ENCODE data around the gene LRBA. TPM values are rescaled to one million over a fixed set of nuclear protein-coding genes. Genes with fewer than 3 reads are reported as not detected.
A peak's percentile ranks its signal among the peaks of the same experiment; 100 is the strongest.

LRBA gene
- polyA plus RNA-seq, 3 donors, result 64.0 to 70.1 (median 67.0) TPM

DNA sequence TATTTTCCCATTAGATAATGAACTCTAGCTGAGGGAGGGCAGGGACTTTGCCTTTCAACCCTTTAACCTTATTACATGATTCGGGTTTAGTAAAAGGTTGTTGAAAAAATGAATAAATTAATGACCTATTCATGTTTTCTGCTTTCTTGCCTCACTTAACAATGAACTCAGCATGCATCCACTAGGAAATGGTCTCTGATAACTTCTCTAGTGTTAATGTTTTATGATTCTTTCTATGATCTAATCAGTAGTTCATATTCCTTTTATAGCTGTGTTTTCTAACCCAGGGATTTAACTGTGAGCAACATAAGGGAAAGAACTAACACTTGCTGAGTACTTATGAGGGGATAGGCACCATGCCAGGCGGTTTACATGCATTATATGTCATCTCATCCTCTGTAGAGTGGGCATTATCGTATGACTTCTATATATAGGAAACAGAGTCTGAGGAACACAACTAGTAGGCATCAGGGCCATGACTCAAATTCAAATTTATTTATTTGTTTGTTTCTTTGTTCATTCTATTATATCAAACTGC lies 669.8 kb downstream of the LRBA start:
- no peak for DNase-seq (ENCODE audit: extremely low read depth in 1 of 11, low read depth in 9 of 11, low spot score in 4 of 11)

DNA sequence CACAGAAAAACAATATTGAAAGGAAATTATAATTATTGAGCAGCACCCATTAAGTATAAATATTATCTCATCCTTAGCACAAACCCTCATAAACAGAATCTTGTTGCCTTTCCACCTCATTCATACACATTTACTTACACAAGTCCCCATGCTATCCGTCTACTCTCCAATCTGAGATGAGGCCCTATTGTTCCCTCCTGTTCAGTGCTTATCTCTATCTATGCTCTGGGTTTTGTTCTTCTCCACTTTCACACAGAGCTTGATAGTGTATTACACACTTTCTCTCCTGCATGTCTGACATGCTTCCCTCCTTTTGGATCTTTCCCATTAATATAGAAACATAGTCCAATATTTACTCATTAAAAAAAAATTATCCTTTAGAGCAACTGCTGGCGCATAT lies 671.3 kb downstream of the LRBA start:
- DNase-seq (ENCODE audit: extremely low read depth in 1 of 11, low read depth in 9 of 11, low spot score in 4 of 11), result no peak

- DNase-seq (ENCODE audit: extremely low read depth in 1 of 11, low read depth in 9 of 11, low spot score in 4 of 11), result no peak
Observed at GRCh38 chr4:150342945-150343344, 672.1 kb downstream of the LRBA start.

GRCh38 chr4:150337734-150338133 lies 677.4 kb downstream of the LRBA start:
- peak in 9 of 11 donors; percentile 7 to 56 (median 29) for DNase-seq (ENCODE audit: extremely low read depth in 1 of 11, low read depth in 9 of 11, low spot score in 4 of 11)

GRCh38 chr4:150336676-150337412 lies 678.2 kb downstream of the LRBA start:
- no peak for DNase-seq (ENCODE audit: extremely low read depth in 1 of 11, low read depth in 9 of 11, low spot score in 4 of 11)

GRCh38 chr4:150332961-150333360 lies 682.1 kb downstream of the LRBA start:
- DNase-seq (ENCODE audit: extremely low read depth in 1 of 11, low read depth in 9 of 11, low spot score in 4 of 11), result no peak

GRCh38 chr4:150332086-150332485 lies 683.0 kb downstream of the LRBA start:
- DNase-seq (ENCODE audit: extremely low read depth in 1 of 11, low read depth in 9 of 11, low spot score in 4 of 11), result no peak

DNA sequence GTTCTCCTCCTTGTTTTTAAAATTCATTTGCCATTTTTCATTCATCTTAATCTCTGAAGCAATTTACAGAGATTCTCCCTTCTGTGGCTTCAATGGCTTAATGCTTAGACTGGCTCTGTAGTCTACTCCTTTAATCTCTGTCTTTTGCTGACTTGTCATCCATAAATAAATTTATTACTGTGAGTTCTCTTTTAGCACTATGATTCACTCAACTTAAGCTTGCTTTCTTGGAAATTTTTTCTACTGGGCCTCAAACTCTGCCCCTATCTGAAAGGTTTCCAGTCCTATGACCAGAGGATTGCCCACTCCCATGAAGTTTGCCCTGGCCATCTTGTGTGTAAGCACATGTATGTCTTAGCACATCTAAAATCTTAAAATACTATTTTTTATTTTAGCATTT lies 685.7 kb downstream of the LRBA start:
- DNase-seq (ENCODE audit: extremely low read depth in 1 of 11, low read depth in 9 of 11, low spot score in 4 of 11), result no peak

- no peak for DNase-seq (ENCODE audit: extremely low read depth in 1 of 11, low read depth in 9 of 11, low spot score in 4 of 11)
Observed at GRCh38 chr4:150328496-150328895, 686.6 kb downstream of the LRBA start.

GRCh38 chr4:150327262-150327780 lies 687.8 kb downstream of the LRBA start:
- no peak for DNase-seq (ENCODE audit: extremely low read depth in 1 of 11, low read depth in 9 of 11, low spot score in 4 of 11)

DNA sequence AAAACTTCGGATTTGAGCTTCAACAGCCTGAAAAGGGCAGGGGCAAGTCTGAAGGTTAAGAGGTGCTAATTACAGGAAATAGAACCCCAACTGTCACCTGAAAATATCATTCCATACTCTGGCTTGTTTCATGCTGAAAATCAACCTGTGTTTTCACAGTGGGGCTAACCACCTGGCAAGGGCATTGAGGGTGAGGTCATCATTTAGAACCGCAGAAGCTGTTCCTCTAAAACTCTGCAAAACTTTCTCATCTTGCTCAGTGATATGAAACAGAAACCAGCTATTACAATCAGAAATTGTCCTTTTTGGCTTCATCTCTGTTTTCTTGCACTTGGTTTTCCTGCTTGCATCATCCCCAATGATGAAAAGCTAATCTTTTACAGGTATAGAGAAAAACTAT lies 689.2 kb downstream of the LRBA start:
- DNase-seq (ENCODE audit: extremely low read depth in 1 of 11, low read depth in 9 of 11, low spot score in 4 of 11), result no peak

- DNase-seq (ENCODE audit: extremely low read depth in 1 of 11, low read depth in 9 of 11, low spot score in 4 of 11), result no peak
Observed at GRCh38 chr4:150323406-150324325, 691.4 kb downstream of the LRBA start.

DNA sequence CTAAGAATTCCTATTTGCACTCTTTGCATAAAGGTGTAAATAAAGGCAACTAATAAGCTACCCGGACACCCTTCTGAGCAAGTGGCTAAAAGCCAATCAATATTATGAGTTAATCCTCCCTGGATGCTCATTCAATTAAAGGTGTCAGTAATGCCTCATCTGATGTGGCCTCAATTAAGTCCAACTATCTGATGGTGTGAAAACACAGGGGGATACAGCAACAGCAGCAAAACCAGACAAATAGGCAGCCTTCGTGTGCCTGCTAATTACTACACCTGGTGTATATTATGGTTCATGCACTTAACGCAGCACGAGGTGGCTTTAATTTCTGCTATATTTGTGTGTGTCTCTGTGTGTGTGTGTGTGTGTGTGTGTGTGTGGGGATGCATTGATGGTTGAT lies 692.4 kb downstream of the LRBA start:
- no peak for DNase-seq (ENCODE audit: extremely low read depth in 1 of 11, low read depth in 9 of 11, low spot score in 4 of 11)

DNA sequence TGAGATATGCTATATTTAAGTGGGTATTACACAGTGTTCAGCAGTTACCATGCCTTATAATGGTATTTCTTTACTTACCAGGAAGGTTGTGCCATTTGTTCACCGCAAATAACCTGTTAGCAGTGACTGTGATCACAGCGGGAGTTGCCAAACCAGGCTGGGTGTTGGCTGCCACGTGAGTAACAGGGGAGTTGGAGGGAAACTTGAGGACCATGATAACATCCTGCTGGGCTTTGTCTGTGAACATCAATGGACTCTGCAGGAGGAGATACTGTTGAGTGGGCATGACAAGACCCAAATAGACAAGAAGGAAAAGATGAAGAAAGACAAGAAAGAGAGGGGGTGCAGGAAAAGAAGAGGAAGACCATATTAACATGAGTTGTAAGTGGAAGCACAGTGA lies 694.0 kb downstream of the LRBA start:
- DNase-seq (ENCODE audit: extremely low read depth in 1 of 11, low read depth in 9 of 11, low spot score in 4 of 11), result no peak

DNA sequence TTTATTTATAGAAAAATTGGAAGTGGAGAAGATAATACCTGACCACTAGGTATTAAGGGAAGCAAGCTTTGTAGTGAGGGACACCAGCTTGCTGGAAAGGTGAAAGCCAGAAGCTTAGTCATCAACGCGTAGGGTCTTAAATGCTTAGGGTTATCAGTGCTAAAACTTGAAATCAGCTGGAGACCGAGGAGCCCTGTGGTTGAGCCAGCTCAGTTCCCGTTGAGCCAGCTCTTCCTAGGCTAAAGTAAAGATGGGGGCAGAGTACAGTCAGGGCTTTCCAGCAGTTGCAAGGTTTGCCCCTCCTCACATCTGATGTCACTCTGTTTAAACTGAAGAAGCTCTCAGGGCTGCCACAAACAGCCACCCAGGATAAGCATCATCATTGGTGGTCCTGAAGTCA lies 696.1 kb downstream of the LRBA start:
- DNase-seq (ENCODE audit: extremely low read depth in 1 of 11, low read depth in 9 of 11, low spot score in 4 of 11), result no peak

DNA sequence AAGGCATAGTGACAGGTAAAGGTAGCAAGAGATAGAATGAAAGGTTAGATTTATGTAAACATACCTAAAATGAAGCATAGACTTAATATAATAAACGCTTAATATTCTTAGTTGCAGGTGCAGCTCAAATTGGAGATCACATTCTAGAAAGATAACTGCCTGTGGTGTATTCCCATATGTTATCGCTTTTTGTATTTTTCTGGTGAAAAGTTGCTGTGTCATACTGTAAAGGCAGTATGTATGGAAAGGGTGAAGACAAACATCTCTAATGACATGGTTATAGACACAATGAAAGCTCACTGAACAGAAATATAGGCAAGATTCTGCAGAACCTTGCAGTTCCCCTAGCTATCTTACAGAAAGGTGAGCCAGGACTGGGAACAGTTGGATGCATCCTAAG lies 696.6 kb downstream of the LRBA start:
- no peak for DNase-seq (ENCODE audit: extremely low read depth in 1 of 11, low read depth in 9 of 11, low spot score in 4 of 11)

DNA sequence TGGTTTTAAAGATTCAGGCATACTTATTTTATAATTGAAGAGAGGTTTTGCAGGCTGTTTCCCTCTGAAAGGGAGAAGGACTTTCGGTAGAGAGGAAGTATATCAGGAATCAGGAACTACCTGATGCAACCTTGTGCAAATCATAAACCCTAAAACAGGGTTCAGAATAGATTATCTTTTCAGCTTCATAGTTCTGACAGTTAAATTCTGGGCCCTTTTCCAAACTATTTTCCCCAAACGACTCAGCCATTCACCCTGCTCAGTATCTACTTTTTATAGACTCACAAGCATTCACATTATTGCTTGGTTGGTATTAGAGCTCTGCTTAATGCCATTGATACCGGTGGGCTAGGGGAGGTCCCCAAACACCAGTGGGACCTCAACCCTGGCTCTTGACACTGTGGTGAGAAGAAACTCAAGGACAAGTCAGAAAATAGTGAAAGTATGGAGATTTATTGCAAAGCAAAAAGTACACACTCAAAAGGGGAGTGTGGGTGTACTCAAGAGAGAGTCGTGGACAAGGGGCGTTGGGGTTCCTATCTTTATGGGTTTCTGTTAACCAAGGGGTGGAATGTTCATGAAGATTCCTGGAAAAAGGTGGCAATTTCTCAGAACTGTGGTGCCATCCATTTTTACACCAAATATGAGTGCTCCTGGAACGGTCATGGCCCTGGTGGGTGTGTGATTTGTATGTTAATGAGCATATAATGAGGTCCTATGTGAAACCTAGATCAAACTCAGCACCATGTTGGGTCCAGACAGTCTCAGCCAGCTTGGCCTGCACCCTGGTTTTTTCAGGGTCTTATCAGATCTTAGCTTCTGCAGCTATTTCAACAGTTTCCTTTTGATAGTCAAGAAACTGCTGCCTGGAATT lies 698.5 kb downstream of the LRBA start:
- DNase-seq (ENCODE audit: extremely low read depth in 1 of 11, low read depth in 9 of 11, low spot score in 4 of 11), result no peak

DNA sequence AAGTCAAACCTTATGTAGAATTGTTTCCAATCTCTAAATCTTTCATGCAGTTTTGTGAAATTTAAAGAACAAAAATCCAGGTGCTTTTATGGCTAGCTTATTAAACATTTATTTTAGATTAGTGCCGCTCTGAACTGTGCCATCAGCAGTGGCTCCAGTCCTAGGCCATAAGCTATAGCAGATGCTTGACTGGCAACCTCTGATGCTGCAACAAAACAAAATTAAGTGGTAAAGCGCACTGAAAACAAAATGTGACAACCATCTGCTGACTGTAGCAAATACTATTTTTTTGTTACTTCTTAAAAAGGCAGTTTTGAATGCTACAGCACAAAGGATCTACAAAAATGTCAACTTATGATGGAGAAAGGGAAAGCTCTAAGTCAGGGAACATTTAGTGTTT lies 699.4 kb downstream of the LRBA start:
- no peak for DNase-seq (ENCODE audit: extremely low read depth in 1 of 11, low read depth in 9 of 11, low spot score in 4 of 11)

DNA sequence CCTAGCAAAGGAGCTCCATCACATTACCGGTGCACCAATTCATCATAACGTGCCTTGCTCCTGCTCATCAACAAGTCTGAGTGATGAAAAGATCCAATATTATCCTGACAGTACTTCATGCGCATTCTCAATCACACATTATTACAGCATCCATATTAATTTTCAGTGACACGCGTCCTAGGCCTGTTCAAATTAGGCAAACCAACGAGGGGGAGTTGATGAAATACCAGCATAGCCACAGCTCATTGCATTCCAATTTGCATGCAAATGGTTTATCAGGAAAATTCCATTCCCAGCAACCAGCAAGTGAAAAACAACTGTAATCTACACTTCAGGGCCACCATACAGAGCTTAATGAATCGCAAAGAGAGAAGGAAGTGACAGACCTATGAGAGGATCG lies 699.9 kb downstream of the LRBA start:
- DNase-seq (ENCODE audit: extremely low read depth in 1 of 11, low read depth in 9 of 11, low spot score in 4 of 11), result peak in 5 of 11 donors; percentile 4 to 36 (median 22)
